Activated CD4-positive, alpha-beta T cell treated with anti-CD3 and anti-CD28 coated beads for 36 hours (primary cell): ENCODE data around the gene KRTAP2-1. TPM values are rescaled to one million over a fixed set of nuclear protein-coding genes. Genes with fewer than 3 reads are reported as not detected.

ENCODE experiments used
- ATAC-seq: fragments of 200-7000 bp; cut with Tn5 transposase; one replicate; pipeline ENCODE4 v1.10.0; 2021; ENCODE audit warnings: mild to moderate bottlenecking, moderate library complexity
- CTCF ChIA-PET: fragments of 350-600 bp; sonication (Branson Sonifier 250); formaldehyde crosslinking; loops from one replicate; lab custom pipeline; 2021; ENCODE audit warnings: antibody characterized with exemption; lab: Charles Lee
- POLR2A ChIA-PET: fragments of 350-600 bp; sonication (Branson Sonifier 250); formaldehyde crosslinking; loops from one replicate; lab custom pipeline; 2021; ENCODE audit warnings: antibody characterized with exemption, inconsistent platforms; lab: Charles Lee
- DNase-seq: peaks from one replicate; pipeline ENCODE4 v3.0.0-alpha.2; 2020
- H3K27ac Mint-ChIP-seq: one replicate; pipeline ENCODE4 v1.8.0; 2021; ENCODE audit warnings: mixed read lengths
- H3K27me3 Mint-ChIP-seq: one replicate; pipeline ENCODE4 v1.8.0; 2021; ENCODE audit warnings: mixed read lengths
- H3K36me3 Mint-ChIP-seq: one replicate; pipeline ENCODE4 v1.8.0; 2021; ENCODE audit warnings: low read depth, mixed read lengths
- H3K4me1 Mint-ChIP-seq: one replicate; pipeline ENCODE4 v1.8.0; 2021; ENCODE audit warnings: mixed read lengths
- H3K4me3 Mint-ChIP-seq: one replicate; pipeline ENCODE4 v1.8.0; 2021; ENCODE audit warnings: mild to moderate bottlenecking, moderate library complexity, mixed read lengths
- H3K9me3 Mint-ChIP-seq: one replicate; pipeline ENCODE4 v1.8.0; 2021; ENCODE audit warnings: low read depth, mixed read lengths
- intact Hi-C, 2 experiments: fragments of 100-400 bp; cut with DNase I in 1 of 2; cut with micrococcal nuclease in 1 of 2; formaldehyde crosslinking; loops; one replicate each; pipeline versions ENCODE4 v1.14.2 to v1.15.1; 2022 to 2024; cut with DNase I, micrococcal nuclease
- total RNA-seq, 2 experiments: library from RNA; stranded (reverse); gene quantifications; one replicate each; pipeline ENCODE4 v1.2.3, GENCODE V29; 2021

KRTAP2-1 gene
- total RNA-seq, 2 experiments from 2014 or later, result not detected

DNA sequence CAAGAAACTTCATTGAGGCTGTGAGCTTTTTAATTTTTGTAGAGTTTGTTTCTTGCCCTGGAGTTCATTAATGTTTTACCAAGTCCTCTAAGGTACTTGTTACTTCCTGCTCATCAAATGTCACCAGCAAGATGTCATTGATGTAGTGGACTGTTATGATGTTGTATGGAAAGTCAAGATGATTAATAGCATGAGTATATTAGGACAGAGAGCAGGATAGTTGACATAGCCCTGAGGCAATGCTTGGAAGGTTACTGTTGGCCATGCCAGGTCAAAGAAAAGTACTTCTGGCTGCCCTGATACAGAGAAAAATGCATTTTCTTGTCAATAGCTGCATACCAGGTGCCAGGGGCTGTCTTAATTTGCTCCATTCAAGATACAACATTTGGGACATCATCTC lies 26.8 kb downstream of the KRTAP2-1 start:
- POLR2A ChIA-PET, result no interaction called here
- CTCF ChIA-PET, result interaction anchor here (0.8 to 1.3 kb wide), 3 partner anchors 9 to 136 kb away, joined by 3 read pairs; no protein-coding TSS in a partner anchor
- peaks cover 4% of the 10 kb centered on the region for H3K27me3 Mint-ChIP-seq
- H3K4me3 Mint-ChIP-seq, result no peak overlapping the region
- H3K9me3 Mint-ChIP-seq, result peaks cover 4% of the 10 kb centered on the region
- H3K27ac Mint-ChIP-seq, result no peak overlapping the region
- ATAC-seq (no peak), DNase-seq (no peak)
- intact Hi-C loops, result no loop called here
- no peaks in the 10 kb centered on the region for H3K36me3 Mint-ChIP-seq
- no peaks in the 10 kb centered on the region for H3K4me1 Mint-ChIP-seq

DNA sequence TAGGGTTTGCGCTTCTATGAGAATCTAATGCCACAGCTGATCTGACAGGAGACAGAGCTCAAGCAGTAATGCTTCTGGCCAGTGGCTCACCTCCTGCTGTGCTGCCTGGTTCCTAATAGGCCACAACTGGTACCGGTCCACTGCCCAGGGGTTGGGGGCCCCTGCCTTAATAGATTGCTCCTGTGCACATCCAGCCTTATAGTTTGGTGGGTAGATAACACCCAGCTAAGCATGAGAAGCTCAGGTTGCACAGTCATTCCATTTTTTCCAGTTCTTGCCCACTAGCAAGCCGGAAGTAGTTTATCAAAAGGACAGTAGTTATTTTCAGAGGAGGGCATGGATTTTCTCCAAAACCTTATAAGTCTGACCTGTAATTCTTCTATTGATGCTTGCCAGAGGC lies 27.7 kb downstream of the KRTAP2-1 start:
- CTCF ChIA-PET, result no interaction called here
- no peak for DNase-seq
- POLR2A ChIA-PET, result no interaction called here
- intact Hi-C loops, result no loop called here
- Mint-ChIP-seq H3K27ac (no peak overlapping the region), H3K4me1 (no peaks in the 10 kb centered on the region), H3K36me3 (no peaks in the 10 kb centered on the region), H3K9me3 (peaks cover 4% of the 10 kb centered on the region), H3K27me3 (peaks cover 4% of the 10 kb centered on the region), H3K4me3 (no peak overlapping the region)
- no peak for ATAC-seq

DNA sequence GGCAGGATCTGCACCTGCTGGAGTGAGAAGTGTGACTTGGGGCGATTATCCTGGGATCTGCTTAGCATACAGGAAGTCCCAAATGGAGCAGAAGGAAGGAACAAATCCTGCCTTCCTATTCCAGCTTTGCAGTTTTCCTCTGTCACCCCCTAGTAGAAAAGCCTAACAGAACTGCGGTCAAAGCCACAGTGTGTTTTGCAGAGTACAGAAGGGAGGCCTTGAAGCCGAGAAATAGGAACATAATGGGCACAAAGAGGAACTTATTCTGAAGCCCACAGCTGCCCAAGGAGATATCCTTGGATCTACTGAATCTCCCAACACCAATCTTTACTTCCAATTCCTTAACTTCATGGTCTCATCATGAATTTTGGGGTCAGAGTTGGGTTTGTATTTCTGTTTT lies 28.6 kb downstream of the KRTAP2-1 start:
- no peaks in the 10 kb centered on the region for H3K4me1 Mint-ChIP-seq
- DNase-seq (no peak), ATAC-seq (no peak)
- no peak overlapping the region for H3K27ac Mint-ChIP-seq
- peaks cover 4% of the 10 kb centered on the region for H3K27me3 Mint-ChIP-seq
- H3K4me3 Mint-ChIP-seq, result no peak overlapping the region
- ChIA-PET POLR2A (no interaction called here), CTCF (interaction anchor here (1.2 kb wide), 1 partner anchor 10 kb away, joined by 7 read pairs; no protein-coding TSS in a partner anchor)
- H3K9me3 Mint-ChIP-seq, result peaks cover 4% of the 10 kb centered on the region
- intact Hi-C loops, result no loop called here
- no peaks in the 10 kb centered on the region for H3K36me3 Mint-ChIP-seq

DNA sequence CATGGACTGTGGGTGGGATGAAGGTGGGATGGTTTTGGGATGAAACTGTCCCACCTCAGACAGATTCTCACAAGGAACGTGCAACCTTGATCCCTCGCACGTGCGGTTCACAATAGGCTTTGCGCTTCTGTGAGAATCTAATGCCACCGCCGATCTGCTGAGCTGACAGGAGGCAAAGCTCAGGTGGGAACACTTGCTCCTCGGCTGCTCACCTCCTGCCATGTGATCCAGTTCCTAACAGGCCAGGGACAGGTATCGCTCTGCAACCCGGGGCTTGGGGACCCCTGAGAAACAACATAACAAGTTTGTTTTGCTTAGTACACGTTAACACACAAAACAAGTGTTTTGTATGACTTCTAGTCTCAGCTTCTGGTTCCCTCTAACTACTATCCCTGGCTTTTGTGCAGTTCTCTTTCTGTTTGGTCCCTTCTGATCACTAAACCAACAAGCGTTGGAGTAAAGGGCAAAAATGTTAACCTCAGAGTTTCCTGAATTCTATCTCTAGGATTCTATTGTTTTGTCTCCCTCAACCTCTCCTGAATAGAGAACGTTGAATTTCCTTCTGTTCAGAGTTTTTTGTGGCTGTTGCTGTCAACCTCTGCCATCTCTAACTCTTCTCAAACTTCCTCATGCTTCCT lies 30.4 kb downstream of the KRTAP2-1 start:
- intact Hi-C loops, result no loop called here
- no peaks in the 10 kb centered on the region for H3K4me1 Mint-ChIP-seq
- ChIA-PET CTCF (no interaction called here), POLR2A (no interaction called here)
- DNase-seq, result no peak
- ATAC-seq, result no peak
- no peak overlapping the region for H3K4me3 Mint-ChIP-seq
- H3K36me3 Mint-ChIP-seq, result no peaks in the 10 kb centered on the region
- peaks cover 4% of the 10 kb centered on the region for H3K9me3 Mint-ChIP-seq
- H3K27ac Mint-ChIP-seq, result no peak overlapping the region
- H3K27me3 Mint-ChIP-seq, result peaks cover 4% of the 10 kb centered on the region

DNA sequence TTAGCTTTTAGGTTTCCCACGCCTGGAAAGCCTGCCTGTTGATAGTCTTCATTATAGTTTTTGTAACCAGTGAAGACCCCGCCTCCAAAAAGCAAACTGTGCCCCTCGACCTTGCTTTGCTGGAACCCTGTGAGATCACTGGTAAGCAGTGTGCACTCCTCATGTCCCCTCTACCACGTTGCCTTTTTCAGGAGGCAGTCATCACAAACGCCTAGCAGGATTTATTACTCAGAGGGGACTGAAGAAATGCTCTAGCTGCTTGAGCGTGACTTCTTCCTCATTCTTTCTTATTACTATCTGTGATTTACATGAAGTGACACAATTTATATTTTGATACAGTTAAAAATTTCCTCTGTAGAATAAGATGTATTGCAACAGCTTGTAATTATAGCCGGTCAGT lies 31.7 kb downstream of the KRTAP2-1 start:
- ChIA-PET CTCF (interaction anchor here (0.6 to 1.8 kb wide), 2 partner anchors 8 to 134 kb away, joined by 3 to 6 read pairs; partner anchors contain the start of gene KRTAP4-5), POLR2A (no interaction called here)
- intact Hi-C loops, result no loop called here
- ATAC-seq (no peak), DNase-seq (no peak)
- H3K4me1 Mint-ChIP-seq, result no peaks in the 10 kb centered on the region
- no peaks in the 10 kb centered on the region for H3K9me3 Mint-ChIP-seq
- H3K36me3 Mint-ChIP-seq, result no peaks in the 10 kb centered on the region
- no peak overlapping the region for H3K4me3 Mint-ChIP-seq
- H3K27me3 Mint-ChIP-seq, result peaks cover 2% of the 10 kb centered on the region
- H3K27ac Mint-ChIP-seq, result no peak overlapping the region

DNA sequence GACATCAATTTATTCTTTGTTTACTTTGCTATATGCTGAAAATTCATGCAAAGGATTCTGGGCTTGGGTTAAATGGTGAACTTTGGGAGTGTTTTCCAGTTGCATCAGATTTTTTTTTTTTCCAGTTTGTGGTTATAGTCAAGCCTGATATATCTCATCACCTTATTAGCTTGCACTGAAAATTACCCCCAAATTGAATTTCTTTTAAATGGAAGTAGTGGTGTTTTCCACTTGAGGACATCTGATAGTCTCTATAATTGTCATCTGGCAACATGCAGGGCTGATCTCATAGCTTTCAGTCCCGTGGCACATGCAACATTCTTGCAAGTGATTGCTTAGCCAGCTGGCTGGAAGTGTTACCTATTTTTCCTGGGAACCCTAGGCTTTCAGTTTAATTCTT lies 33.5 kb downstream of the KRTAP2-1 start:
- Mint-ChIP-seq H3K9me3 (no peaks in the 10 kb centered on the region), H3K36me3 (no peaks in the 10 kb centered on the region), H3K4me3 (no peak overlapping the region), H3K4me1 (no peaks in the 10 kb centered on the region), H3K27ac (no peak overlapping the region), H3K27me3 (peaks cover 2% of the 10 kb centered on the region)
- no peak for DNase-seq
- ChIA-PET CTCF (interaction anchor here (1.2 kb wide), 1 partner anchor 15 kb away, joined by 5 read pairs; no protein-coding TSS in a partner anchor), POLR2A (no interaction called here)
- ATAC-seq, result no peak
- intact Hi-C loops, result no loop called here

DNA sequence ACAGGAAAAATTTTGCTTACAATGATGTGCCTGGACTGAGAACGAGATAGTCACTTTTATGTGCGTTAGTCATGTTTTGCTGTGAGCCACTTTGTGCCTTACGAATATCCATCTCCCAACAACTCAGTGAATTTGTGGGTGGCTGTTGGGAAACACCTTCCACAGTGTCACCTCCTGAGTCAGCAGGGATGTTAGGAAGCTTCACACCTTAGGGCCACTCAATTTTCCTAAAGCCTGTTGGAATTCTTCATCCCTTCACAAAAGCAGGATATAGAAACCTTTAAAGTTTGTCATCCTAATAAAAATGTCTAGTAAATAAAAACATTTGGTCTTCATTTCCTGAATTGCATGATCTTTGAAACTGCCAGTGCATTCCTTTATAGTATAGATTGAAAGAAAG lies 33.9 kb downstream of the KRTAP2-1 start:
- no peak for DNase-seq
- H3K4me1 Mint-ChIP-seq, result no peaks in the 10 kb centered on the region
- no peak overlapping the region for H3K4me3 Mint-ChIP-seq
- H3K27ac Mint-ChIP-seq, result no peak overlapping the region
- ChIA-PET POLR2A (no interaction called here), CTCF (no interaction called here)
- H3K27me3 Mint-ChIP-seq, result peaks cover 2% of the 10 kb centered on the region
- ATAC-seq, result no peak
- intact Hi-C loops, result no loop called here
- no peaks in the 10 kb centered on the region for H3K9me3 Mint-ChIP-seq
- no peaks in the 10 kb centered on the region for H3K36me3 Mint-ChIP-seq

DNA sequence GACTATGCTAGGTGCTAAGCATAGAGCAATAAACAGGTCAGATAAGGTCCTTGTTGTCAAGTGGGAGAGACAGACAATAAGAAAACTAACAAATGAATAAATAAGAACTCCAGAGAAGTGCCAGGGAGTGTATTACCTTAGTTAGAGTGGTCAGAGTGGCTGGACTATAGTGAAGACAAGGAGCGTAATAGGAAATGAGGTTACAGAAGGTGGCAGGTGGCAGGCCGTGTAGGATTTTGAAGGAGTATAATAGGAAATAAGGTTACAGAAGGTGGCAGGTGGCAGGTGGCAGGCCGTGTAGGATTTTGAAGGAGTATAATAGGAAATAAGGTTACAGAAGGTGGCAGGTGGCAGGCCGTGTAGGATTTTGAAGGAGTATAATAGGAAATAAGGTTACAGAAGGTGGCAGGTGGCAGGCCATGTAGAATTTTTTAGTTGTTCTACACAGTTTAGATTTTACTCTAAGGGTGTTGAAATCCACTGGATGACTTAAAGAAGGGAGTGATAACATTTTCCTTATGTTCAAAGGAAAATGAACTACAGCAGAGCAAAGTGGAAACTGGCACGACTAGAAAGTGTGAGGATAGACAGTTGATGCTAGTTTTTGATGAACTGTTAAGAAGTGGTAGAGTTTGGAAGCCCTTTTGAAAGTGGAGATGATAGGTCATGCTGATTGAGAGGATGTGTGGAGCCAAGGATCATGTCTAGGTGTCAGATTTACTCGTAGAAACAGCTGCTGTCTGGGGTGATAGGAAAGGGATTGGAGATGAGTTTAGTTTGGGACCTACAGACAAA lies 34.6 kb downstream of the KRTAP2-1 start:
- CTCF ChIA-PET, result no interaction called here
- H3K9me3 Mint-ChIP-seq, result no peaks in the 10 kb centered on the region
- H3K4me3 Mint-ChIP-seq, result no peak overlapping the region
- H3K4me1 Mint-ChIP-seq, result no peaks in the 10 kb centered on the region
- H3K36me3 Mint-ChIP-seq, result no peaks in the 10 kb centered on the region
- H3K27ac Mint-ChIP-seq, result no peak overlapping the region
- DNase-seq (no peak), ATAC-seq (no peak)
- POLR2A ChIA-PET, result no interaction called here
- intact Hi-C loops, result no loop called here
- peaks cover 2% of the 10 kb centered on the region for H3K27me3 Mint-ChIP-seq

DNA sequence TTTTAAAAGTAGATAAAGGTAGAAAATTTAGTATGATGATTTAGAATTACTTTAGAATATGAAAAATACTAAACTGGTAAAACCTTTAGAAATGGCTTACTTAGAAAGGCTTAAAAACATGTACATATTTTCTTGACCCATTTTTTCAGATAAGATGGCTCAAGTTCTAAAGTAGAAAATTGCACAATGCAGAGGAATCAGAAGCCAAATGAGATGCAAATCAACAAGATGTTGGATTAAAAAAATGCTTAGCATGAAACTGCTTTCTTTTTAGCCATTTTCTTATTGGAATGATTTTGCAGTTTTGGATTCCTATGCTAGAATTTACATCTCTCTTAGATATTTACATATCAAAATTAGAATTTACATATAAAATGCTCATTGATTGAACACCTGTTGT lies 36.7 kb downstream of the KRTAP2-1 start:
- DNase-seq (no peak), ATAC-seq (no peak)
- Mint-ChIP-seq H3K9me3 (no peaks in the 10 kb centered on the region), H3K4me3 (no peak overlapping the region), H3K27me3 (peaks cover 2% of the 10 kb centered on the region), H3K4me1 (no peaks in the 10 kb centered on the region), H3K27ac (no peak overlapping the region), H3K36me3 (no peaks in the 10 kb centered on the region)
- ChIA-PET CTCF (interaction anchor here (0.6 kb wide), 1 partner anchor 20 kb away, joined by 4 read pairs; the partner anchor contains the start of gene KRTAP1-4), POLR2A (no interaction called here)
- intact Hi-C loops, result no loop called here

DNA sequence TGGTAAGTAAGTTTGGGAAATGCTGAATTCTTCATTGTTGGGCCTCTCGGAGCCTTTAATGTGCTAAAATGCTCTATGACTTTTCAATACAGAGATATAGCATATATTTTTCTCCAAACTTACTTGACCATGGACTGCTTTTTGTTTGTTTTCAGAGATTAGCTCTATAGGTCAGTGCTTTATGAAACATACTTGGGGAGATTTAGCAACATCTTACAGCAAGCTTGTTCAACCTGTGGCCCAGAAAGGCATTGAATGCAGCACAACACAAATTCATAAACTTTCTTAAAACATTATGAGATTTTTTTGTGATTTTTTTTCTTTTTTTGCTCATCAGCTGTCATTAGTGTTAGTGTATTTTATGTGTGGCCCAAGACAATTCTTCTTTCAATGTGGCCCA lies 37.2 kb downstream of the KRTAP2-1 start:
- ChIA-PET POLR2A (no interaction called here), CTCF (interaction anchor here (0.6 kb wide), 1 partner anchor 20 kb away, joined by 4 read pairs; the partner anchor contains the start of gene KRTAP1-4)

DNA sequence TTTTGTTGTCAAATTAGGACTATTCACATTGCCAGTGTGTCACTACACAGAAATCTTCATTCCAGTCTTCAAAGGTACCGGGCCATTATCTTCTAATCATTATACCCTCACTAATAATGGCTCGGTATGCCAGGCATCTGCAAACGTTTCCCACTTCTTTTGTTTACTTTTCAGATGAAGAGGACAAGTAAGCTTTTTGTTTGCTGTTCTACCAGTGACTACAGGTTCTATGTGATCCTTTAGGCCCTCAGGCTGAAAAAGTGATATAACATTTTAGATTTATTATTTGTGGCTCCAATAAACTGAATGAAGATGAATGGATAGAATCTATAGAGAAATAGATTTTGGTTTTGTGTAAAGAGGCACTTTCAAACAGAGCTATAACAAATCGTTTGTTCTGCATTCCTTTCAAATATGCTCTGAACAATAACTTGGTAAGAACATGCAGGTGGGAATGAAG lies 37.8 kb downstream of the KRTAP2-1 start:
- Mint-ChIP-seq H3K9me3 (no peaks in the 10 kb centered on the region), H3K4me1 (no peaks in the 10 kb centered on the region), H3K36me3 (no peaks in the 10 kb centered on the region), H3K27ac (no peak overlapping the region), H3K4me3 (no peak overlapping the region), H3K27me3 (no peaks in the 10 kb centered on the region)
- no peak for ATAC-seq
- ChIA-PET POLR2A (no interaction called here), CTCF (no interaction called here)
- intact Hi-C loops, result no loop called here
- DNase-seq, result no peak

More for the DNA sequence above, 37.2 kb downstream of the KRTAP2-1 start:
- intact Hi-C loops, result no loop called here
- no peaks in the 10 kb centered on the region for H3K4me1 Mint-ChIP-seq
- H3K9me3 Mint-ChIP-seq, result no peaks in the 10 kb centered on the region
- no peak overlapping the region for H3K4me3 Mint-ChIP-seq
- no peaks in the 10 kb centered on the region for H3K36me3 Mint-ChIP-seq
- no peak for DNase-seq
- H3K27ac Mint-ChIP-seq, result no peak overlapping the region
- H3K27me3 Mint-ChIP-seq, result peaks cover 2% of the 10 kb centered on the region
- ATAC-seq, result no peak

DNA sequence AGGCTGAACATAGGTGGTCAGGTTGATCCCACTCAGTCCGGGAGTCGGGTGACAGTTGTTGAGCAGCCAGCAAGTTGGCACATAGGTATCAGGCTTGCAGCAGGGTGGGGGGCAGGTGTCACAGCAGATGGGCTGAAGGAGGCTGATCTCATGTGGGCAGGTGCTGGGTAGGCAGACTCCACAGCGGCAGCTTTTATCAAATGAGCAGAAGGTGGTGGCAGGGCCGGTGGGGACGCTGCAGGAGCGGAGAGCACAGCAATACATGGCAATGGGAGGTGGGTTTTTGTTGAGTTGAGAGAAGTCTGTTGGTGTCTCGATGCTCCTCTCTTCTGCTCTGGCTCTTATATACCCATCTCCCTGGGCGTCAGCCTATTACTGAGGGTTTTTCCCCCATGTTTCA lies 38.3 kb downstream of the KRTAP2-1 start, which contains the start of gene KRTAP3-1:
KRTAP3-1 (minus strand) TSS at position 318 of the 400 bp plus-strand sequence; CDS start at position 264, 54 bp downstream.
- H3K27me3 Mint-ChIP-seq, result no peaks in the 10 kb centered on the region
- ATAC-seq (no peak), DNase-seq (no peak)
- intact Hi-C loops, result no loop called here
- no peak within 1 kb of the TSS for H3K27ac Mint-ChIP-seq
- no peaks in the 10 kb centered on the region for H3K36me3 Mint-ChIP-seq
- H3K9me3 Mint-ChIP-seq, result no peaks in the 10 kb centered on the region
- CTCF ChIA-PET, result interaction anchor here (0.6 kb wide), 1 partner anchor 1813 kb away, joined by 4 read pairs; no protein-coding TSS in a partner anchor
- POLR2A ChIA-PET, result no interaction called here
- H3K4me3 Mint-ChIP-seq, result no peak within 1 kb of the TSS
- no peaks in the 10 kb centered on the region for H3K4me1 Mint-ChIP-seq
